ENCODE measurements around the gene TNS1.

The TNS1 gene

GRCh38 chr2:217980036-217980435 lies 22.8 kb downstream of the TNS1 start:
- POLR2A ChIA-PET: no interaction called here
- no peak for DNase-seq (ENCODE audit: extremely low spot score)
- TF ChIP-seq FOXA1 (IDR thresholded peaks at IDR 0.05): no peak
- TF ChIP-seq, protein P1, sequence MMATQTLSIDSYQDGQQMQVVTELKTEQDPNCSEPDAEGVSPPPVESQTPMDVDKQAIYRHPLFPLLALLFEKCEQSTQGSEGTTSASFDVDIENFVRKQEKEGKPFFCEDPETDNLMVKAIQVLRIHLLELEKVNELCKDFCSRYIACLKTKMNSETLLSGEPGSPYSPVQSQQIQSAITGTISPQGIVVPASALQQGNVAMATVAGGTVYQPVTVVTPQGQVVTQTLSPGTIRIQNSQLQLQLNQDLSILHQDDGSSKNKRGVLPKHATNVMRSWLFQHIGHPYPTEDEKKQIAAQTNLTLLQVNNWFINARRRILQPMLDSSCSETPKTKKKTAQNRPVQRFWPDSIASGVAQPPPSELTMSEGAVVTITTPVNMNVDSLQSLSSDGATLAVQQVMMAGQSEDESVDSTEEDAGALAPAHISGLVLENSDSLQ (IDR thresholded peaks at IDR 0.05): no peak
- TF ChIP-seq CTBP1 (IDR thresholded peaks at IDR 0.05; ENCODE audit: borderline replicate concordance): no peak
- no peak for TF ChIP-seq ZNF384 (IDR thresholded peaks at IDR 0.05)
- no peak for TF ChIP-seq FOXM1 (IDR thresholded peaks at IDR 0.05; ENCODE audit: borderline replicate concordance)
- no peak for TF ChIP-seq ARNT (IDR thresholded peaks at IDR 0.05)
- no peak for TF ChIP-seq HDGF (IDR thresholded peaks at IDR 0.05; ENCODE audit: borderline replicate concordance)
- no peak for TF ChIP-seq BHLHE40 (IDR thresholded peaks at IDR 0.05; ENCODE audit: borderline replicate concordance)
- TF ChIP-seq ELF4 (IDR thresholded peaks at IDR 0.05): no peak
- no peak for TF ChIP-seq TARDBP (IDR thresholded peaks at IDR 0.05)
- TF ChIP-seq FOXK2 (IDR thresholded peaks at IDR 0.05): no peak
- no peak for TF ChIP-seq SP1 (IDR thresholded peaks at IDR 0.05)
- no peak for TF ChIP-seq LEF1 (IDR thresholded peaks at IDR 0.05; ENCODE audit: borderline replicate concordance)
- no peak for TF ChIP-seq SUZ12 (IDR thresholded peaks at IDR 0.05)
- TF ChIP-seq L3MBTL2 (conservative IDR thresholded peaks at IDR 0.05): no peak
- TF ChIP-seq NFRKB (IDR thresholded peaks at IDR 0.05): no peak
- CTCF ChIA-PET: interaction anchor here (1.2 kb wide), 1 partner anchor 10 kb away, joined by 5 read pairs; no protein-coding TSS in a partner anchor

DNA sequence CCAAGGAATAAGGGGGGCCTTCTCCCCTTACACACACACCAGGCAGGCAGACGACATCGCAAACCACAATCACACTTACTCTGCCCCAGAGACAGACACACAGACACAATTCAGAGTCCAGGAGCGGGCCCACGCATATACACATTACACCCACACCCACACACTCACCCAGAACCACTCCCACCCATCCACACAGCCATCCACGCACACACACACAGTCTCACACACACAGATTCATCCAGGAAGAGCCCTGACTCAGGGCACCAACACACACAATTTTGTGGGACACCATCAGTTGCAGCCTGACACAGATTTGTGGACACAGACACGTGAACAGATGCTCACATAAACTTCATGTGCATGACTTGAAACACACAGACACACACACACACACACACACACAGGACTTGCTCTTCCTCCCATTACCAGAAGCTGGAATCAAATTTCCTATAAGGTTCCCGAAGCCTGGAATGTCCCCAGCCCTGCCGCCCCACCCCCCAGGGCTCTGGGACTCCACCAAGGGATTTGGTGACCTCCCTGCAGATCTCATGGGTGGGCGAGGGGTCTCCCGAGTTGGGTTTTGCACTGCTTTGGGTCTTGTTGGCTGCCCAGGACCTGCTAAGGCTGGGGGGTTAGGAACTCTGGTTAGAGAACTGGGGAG lies 23.5 kb downstream of the TNS1 start:
- DNase-seq (ENCODE audit: extremely low spot score): no peak
- ChIA-PET CTCF (interaction anchor here (1.2 kb wide), 1 partner anchor 10 kb away, joined by 5 read pairs; no protein-coding TSS in a partner anchor), POLR2A (no interaction called here)
- TF ChIP-seq L3MBTL2 (conservative IDR thresholded peaks at IDR 0.05): no peak
- no peak for TF ChIP-seq TARDBP (IDR thresholded peaks at IDR 0.05)
- no peak for TF ChIP-seq NFRKB (IDR thresholded peaks at IDR 0.05)
- TF ChIP-seq FOXK2 (IDR thresholded peaks at IDR 0.05): no peak
- TF ChIP-seq, protein P1 (IDR thresholded peaks at IDR 0.05): no peak
- TF ChIP-seq FOXA1 (IDR thresholded peaks at IDR 0.05): no peak
- no peak for TF ChIP-seq ARNT (IDR thresholded peaks at IDR 0.05)
- no peak for TF ChIP-seq ZNF384 (IDR thresholded peaks at IDR 0.05)
- no peak for TF ChIP-seq CTBP1 (IDR thresholded peaks at IDR 0.05; ENCODE audit: borderline replicate concordance)
- TF ChIP-seq FOXM1 (IDR thresholded peaks at IDR 0.05; ENCODE audit: borderline replicate concordance): no peak
- TF ChIP-seq LEF1 (IDR thresholded peaks at IDR 0.05; ENCODE audit: borderline replicate concordance): no peak
- no peak for TF ChIP-seq HDGF (IDR thresholded peaks at IDR 0.05; ENCODE audit: borderline replicate concordance)
- TF ChIP-seq ELF4 (IDR thresholded peaks at IDR 0.05): no peak
- no peak for TF ChIP-seq BHLHE40 (IDR thresholded peaks at IDR 0.05; ENCODE audit: borderline replicate concordance)
- no peak for TF ChIP-seq SP1 (IDR thresholded peaks at IDR 0.05)
- no peak for TF ChIP-seq SUZ12 (IDR thresholded peaks at IDR 0.05)

DNA sequence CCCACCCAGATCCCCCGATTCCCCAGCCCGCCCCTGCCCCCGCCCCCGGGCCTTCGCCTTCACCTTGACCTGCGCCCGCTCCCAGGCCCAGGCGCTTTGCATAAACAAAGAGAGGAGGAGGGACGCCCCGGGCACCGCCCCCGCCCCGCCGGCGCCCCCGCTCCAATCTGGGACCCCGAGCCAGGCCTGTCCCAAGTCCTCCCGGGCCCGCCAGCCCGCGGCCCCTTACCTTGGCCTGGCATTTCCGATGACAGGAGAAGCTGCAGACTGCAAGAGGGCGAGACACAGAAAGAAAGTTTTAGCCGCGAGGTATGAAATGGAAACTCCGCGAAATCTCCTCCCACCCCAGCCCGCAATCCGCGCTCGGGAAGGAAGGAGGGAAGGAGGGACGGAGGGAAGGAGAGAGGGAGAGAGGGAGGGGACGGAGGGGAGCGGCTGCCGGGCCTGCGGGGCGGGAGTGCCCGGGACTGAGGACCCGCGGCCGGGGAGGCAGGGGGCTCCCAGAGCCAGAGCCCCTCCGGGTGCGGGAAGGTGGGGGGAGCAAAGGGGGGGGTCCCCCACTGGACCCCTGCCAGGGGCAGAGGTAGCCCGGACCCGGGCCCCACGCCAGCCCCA lies 24.2 kb downstream of the TNS1 start:
- TF ChIP-seq ELF4 (IDR thresholded peaks at IDR 0.05): no peak
- no peak for TF ChIP-seq NFRKB (IDR thresholded peaks at IDR 0.05)
- DNase-seq (ENCODE audit: extremely low spot score): no peak
- CTCF ChIA-PET: no interaction called here
- POLR2A ChIA-PET: no interaction called here

- TF ChIP-seq ARNT (IDR thresholded peaks at IDR 0.05) (no peak), CTBP1 (IDR thresholded peaks at IDR 0.05; ENCODE audit: borderline replicate concordance) (no peak), FOXA1 (IDR thresholded peaks at IDR 0.05) (no peak), LEF1 (IDR thresholded peaks at IDR 0.05; ENCODE audit: borderline replicate concordance) (no peak), FOXM1 (IDR thresholded peaks at IDR 0.05; ENCODE audit: borderline replicate concordance) (no peak), L3MBTL2 (conservative IDR thresholded peaks at IDR 0.05) (no peak), NFRKB (IDR thresholded peaks at IDR 0.05) (no peak), BHLHE40 (IDR thresholded peaks at IDR 0.05; ENCODE audit: borderline replicate concordance) (no peak), TARDBP (IDR thresholded peaks at IDR 0.05) (no peak), ZNF384 (IDR thresholded peaks at IDR 0.05) (no peak), SP1 (IDR thresholded peaks at IDR 0.05) (no peak), FOXK2 (IDR thresholded peaks at IDR 0.05) (no peak), ELF4 (IDR thresholded peaks at IDR 0.05) (no peak), SUZ12 (IDR thresholded peaks at IDR 0.05) (no peak), HDGF (IDR thresholded peaks at IDR 0.05; ENCODE audit: borderline replicate concordance) (no peak)
- TF ChIP-seq, protein P1 (IDR thresholded peaks at IDR 0.05): no peak
- ChIA-PET POLR2A (no interaction called here), CTCF (interaction anchor here (0.7 kb wide), 1 partner anchor 11 kb away, joined by 3 read pairs; no protein-coding TSS in a partner anchor)
- no peak for DNase-seq (ENCODE audit: extremely low spot score)
Measured at GRCh38 chr2:217977840-217978535, 24.8 kb downstream of the TNS1 start.

DNA sequence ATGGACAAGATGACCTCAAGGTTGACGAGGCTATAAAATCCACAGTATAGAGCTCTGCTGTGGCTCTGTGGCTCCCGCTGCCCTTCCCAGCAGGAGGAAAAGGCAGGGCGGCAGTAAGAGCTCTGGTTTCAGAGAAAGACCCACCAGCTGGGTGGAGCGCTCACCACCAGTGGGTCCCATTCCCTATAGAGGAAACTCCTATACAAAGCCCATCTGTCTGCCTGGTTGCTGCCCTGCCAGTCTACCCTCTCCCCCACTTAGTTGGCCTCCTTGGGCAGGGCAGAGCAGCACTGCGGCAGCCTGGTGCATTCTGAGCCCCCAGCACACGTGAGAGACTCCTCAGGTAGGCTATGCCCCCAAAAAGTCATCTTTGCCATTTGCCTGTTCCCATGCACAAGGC lies 26.5 kb downstream of the TNS1 start:
- TF ChIP-seq FOXK2 (IDR thresholded peaks at IDR 0.05) (no peak), ELF4 (IDR thresholded peaks at IDR 0.05) (no peak), SUZ12 (IDR thresholded peaks at IDR 0.05) (no peak), FOXM1 (IDR thresholded peaks at IDR 0.05; ENCODE audit: borderline replicate concordance) (no peak), FOXA1 (IDR thresholded peaks at IDR 0.05) (no peak), CTBP1 (IDR thresholded peaks at IDR 0.05; ENCODE audit: borderline replicate concordance) (no peak), LEF1 (IDR thresholded peaks at IDR 0.05; ENCODE audit: borderline replicate concordance) (no peak), BHLHE40 (IDR thresholded peaks at IDR 0.05; ENCODE audit: borderline replicate concordance) (no peak), TARDBP (IDR thresholded peaks at IDR 0.05) (no peak), HDGF (IDR thresholded peaks at IDR 0.05; ENCODE audit: borderline replicate concordance) (no peak), ARNT (IDR thresholded peaks at IDR 0.05) (no peak), SP1 (IDR thresholded peaks at IDR 0.05) (no peak), L3MBTL2 (conservative IDR thresholded peaks at IDR 0.05) (no peak), ZNF384 (IDR thresholded peaks at IDR 0.05) (no peak), NFRKB (IDR thresholded peaks at IDR 0.05) (no peak)
- TF ChIP-seq, protein P1 (IDR thresholded peaks at IDR 0.05): no peak
- DNase-seq (ENCODE audit: extremely low spot score): no peak
- POLR2A ChIA-PET: no interaction called here
- CTCF ChIA-PET: no interaction called here

Measured in HEK293T (cell line).